ENCODE results near the gene PKP2. TPM values are rescaled to one million over a fixed set of nuclear protein-coding genes. Genes with fewer than 3 reads are reported as not detected.
"Not testable (repeated sequence)": the region's sequence is repeated elsewhere in the genome, so short reads cannot be mapped to it uniquely, and the experiment has no call there.

PKP2 gene
- total and polyA plus RNA-seq, 2 donors (not counting 1 experiment from before 2014, with no cell fraction given): under 0.01 to 0.15 TPM

GRCh38 chr12:32874078-32874477 lies 22.5 kb downstream of the PKP2 start:
- H3K4me1 ChIP-seq (ENCODE audit: control insufficient read depth, extremely low read depth, insufficient read depth, low read length): no peaks in the 10 kb centered on the region
- H3K9ac ChIP-seq (ENCODE audit: insufficient read depth, low read length): no peak overlapping the region
- H3K36me3 ChIP-seq (ENCODE audit: control insufficient read depth, insufficient read depth, low read length): no peaks in the 10 kb centered on the region
- no peak overlapping the region for H3K4me2 ChIP-seq (ENCODE audit: extremely low read depth, insufficient read depth, low read length)
- no peaks in the 10 kb centered on the region for H3K9me3 ChIP-seq (ENCODE audit: control insufficient read depth, insufficient read depth, low read depth, low read length)
- H3K27me3 ChIP-seq (ENCODE audit: control insufficient read depth, insufficient read depth, low read length): no peaks in the 10 kb centered on the region
- no peak for TF ChIP-seq CTCF (conservative IDR thresholded peaks at IDR 0.05 in 1 of 2, IDR thresholded peaks at IDR 0.05 in 1 of 2; ENCODE audit: low read depth in 1 of 2, low read length in 2 of 2)
- no peak for TF ChIP-seq EZH2 (IDR thresholded peaks at IDR 0.05; ENCODE audit: low read length, missing control alignments)
- no peak for DNase-seq (ENCODE audit: low read depth in 2 of 2)
- no peak overlapping the region for H3K27ac ChIP-seq (ENCODE audit: insufficient read depth, low read length)
- H3K4me3 ChIP-seq (replicated peaks in 1 of 4; ENCODE audit: control extremely low read depth in 1 of 4, insufficient read depth in 1 of 4, low read depth in 3 of 4, low read length in 4 of 4): no peak overlapping the region
- no peaks in the 10 kb centered on the region for H4K20me1 ChIP-seq (ENCODE audit: control insufficient read depth, extremely low read depth, insufficient read depth, low read length)
- H2AFZ ChIP-seq (ENCODE audit: low read length): no peak overlapping the region
- no peaks in the 10 kb centered on the region for H3K79me2 ChIP-seq (ENCODE audit: control insufficient read depth, insufficient read depth, low read length)

GRCh38 chr12:32872416-32872815 lies 24.2 kb downstream of the PKP2 start:
- not testable (repeated sequence) for H3K4me2 ChIP-seq (ENCODE audit: extremely low read depth, insufficient read depth, low read length); H4K20me1 ChIP-seq (ENCODE audit: control insufficient read depth, extremely low read depth, insufficient read depth, low read length); H3K27ac ChIP-seq (ENCODE audit: insufficient read depth, low read length); H3K4me1 ChIP-seq (ENCODE audit: control insufficient read depth, extremely low read depth, insufficient read depth, low read length); H3K36me3 ChIP-seq (ENCODE audit: control insufficient read depth, insufficient read depth, low read length); H3K9me3 ChIP-seq (ENCODE audit: control insufficient read depth, insufficient read depth, low read depth, low read length); DNase-seq (ENCODE audit: low read depth in 2 of 2); H3K9ac ChIP-seq (ENCODE audit: insufficient read depth, low read length); H3K79me2 ChIP-seq (ENCODE audit: control insufficient read depth, insufficient read depth, low read length); H3K27me3 ChIP-seq (ENCODE audit: control insufficient read depth, insufficient read depth, low read length); H3K4me3 ChIP-seq (replicated peaks in 1 of 4; ENCODE audit: control extremely low read depth in 1 of 4, insufficient read depth in 1 of 4, low read depth in 3 of 4, low read length in 4 of 4); H2AFZ ChIP-seq (ENCODE audit: low read length)

GRCh38 chr12:32870716-32871115 lies 25.9 kb downstream of the PKP2 start:
- Histone ChIP-seq H3K27me3 (ENCODE audit: control insufficient read depth, insufficient read depth, low read length) (no peaks in the 10 kb centered on the region), H3K4me1 (ENCODE audit: control insufficient read depth, extremely low read depth, insufficient read depth, low read length) (no peaks in the 10 kb centered on the region), H3K4me2 (ENCODE audit: extremely low read depth, insufficient read depth, low read length) (no peak overlapping the region), H3K9ac (ENCODE audit: insufficient read depth, low read length) (no peak overlapping the region), H3K9me3 (ENCODE audit: control insufficient read depth, insufficient read depth, low read depth, low read length) (no peaks in the 10 kb centered on the region), H4K20me1 (ENCODE audit: control insufficient read depth, extremely low read depth, insufficient read depth, low read length) (no peaks in the 10 kb centered on the region), H3K36me3 (ENCODE audit: control insufficient read depth, insufficient read depth, low read length) (no peaks in the 10 kb centered on the region), H3K4me3 (replicated peaks in 1 of 4; ENCODE audit: control extremely low read depth in 1 of 4, insufficient read depth in 1 of 4, low read depth in 3 of 4, low read length in 4 of 4) (no peak overlapping the region), H2AFZ (ENCODE audit: low read length) (no peak overlapping the region), H3K27ac (ENCODE audit: insufficient read depth, low read length) (no peak overlapping the region), H3K79me2 (ENCODE audit: control insufficient read depth, insufficient read depth, low read length) (no peaks in the 10 kb centered on the region)
- no peak for DNase-seq (ENCODE audit: low read depth in 2 of 2)
- TF ChIP-seq EZH2 (IDR thresholded peaks at IDR 0.05; ENCODE audit: low read length, missing control alignments) (no peak), CTCF (conservative IDR thresholded peaks at IDR 0.05 in 1 of 2, IDR thresholded peaks at IDR 0.05 in 1 of 2; ENCODE audit: low read depth in 1 of 2, low read length in 2 of 2) (no peak)

Measured in fibroblast of lung (primary cell).